PFSK-1 (cell line): ENCODE data around the gene LRRC4C.

Source experiments
- REST ChIP-seq, 2 experiments: IDR thresholded peaks; 2 replicates each; pipeline versions ENCODE4 v1.6.1 to v1.8.0; 2011 to 2012; ENCODE audit warnings: low read depth in 2 of 2, low read length in 2 of 2, control low read depth in 1 of 2, inconsistent platforms in 1 of 2, mild to moderate bottlenecking in 1 of 2, moderate library complexity in 1 of 2; ENCODE audit not compliant: insufficient read depth in 1 of 2
- TAF1 ChIP-seq: IDR thresholded peaks from 2 replicates; pipeline ENCODE4 v1.6.1; 2012; ENCODE audit warnings: low read length, control low read depth, borderline replicate concordance; ENCODE audit not compliant: insufficient read depth

DNA sequence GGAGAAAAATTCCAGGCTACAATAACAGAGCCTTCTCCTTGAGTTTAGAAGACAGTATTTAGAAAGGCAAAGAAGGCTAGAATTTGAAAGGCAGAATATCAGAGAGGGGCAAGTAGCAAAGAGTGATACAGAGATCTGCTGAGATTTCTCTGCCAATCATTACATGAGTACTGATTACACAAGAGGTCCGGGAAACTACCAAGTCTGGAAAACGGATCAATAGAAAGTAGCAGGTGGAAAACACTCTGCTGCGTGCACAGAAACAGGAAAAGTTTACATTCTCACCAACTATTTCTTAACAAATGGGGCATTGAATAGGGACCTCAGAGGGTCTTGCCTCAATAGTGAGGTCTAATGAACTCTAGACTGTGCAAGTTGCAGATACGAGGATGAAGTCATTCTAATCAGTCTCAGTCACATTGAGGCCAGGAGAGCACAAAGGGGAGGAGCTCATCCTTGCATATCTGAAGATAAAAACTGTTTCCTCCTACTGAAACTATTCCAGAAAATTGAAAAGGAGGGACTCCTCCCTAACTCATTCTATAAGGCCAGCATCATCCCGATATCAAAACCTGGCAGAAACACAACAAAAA, 1099.2 kb downstream of the LRRC4C start:
- TF ChIP-seq TAF1, result no peak
- TF ChIP-seq REST (IDR thresholded peaks at IDR 0.05; ENCODE audit: insufficient read depth in 1 of 2, low read depth in 2 of 2, low read length in 2 of 2), result no peak
